Lung microvascular endothelial cell (primary cell): ENCODE measurements around the gene MACROD1. TPM values are rescaled to one million over a fixed set of nuclear protein-coding genes. Genes with fewer than 3 reads are reported as not detected.

Experiments
- DNase-seq, 2 donors: peaks; one replicate each; pipeline versions ENCODE4 v3.0.0 to v3.0.0-alpha.2; 2010; ENCODE audit warnings: low read depth in 2 of 2
- total RNA-seq: library from RNA; depleted of rRNA; stranded (reverse); fragments of >200 nt; gene quantifications from 2 replicates; pipeline ENCODE4 v1.2.1, GENCODE V29; 2014

The MACROD1 gene
- total RNA-seq, 1 donor from 2014 or later = 31.5 TPM

DNA sequence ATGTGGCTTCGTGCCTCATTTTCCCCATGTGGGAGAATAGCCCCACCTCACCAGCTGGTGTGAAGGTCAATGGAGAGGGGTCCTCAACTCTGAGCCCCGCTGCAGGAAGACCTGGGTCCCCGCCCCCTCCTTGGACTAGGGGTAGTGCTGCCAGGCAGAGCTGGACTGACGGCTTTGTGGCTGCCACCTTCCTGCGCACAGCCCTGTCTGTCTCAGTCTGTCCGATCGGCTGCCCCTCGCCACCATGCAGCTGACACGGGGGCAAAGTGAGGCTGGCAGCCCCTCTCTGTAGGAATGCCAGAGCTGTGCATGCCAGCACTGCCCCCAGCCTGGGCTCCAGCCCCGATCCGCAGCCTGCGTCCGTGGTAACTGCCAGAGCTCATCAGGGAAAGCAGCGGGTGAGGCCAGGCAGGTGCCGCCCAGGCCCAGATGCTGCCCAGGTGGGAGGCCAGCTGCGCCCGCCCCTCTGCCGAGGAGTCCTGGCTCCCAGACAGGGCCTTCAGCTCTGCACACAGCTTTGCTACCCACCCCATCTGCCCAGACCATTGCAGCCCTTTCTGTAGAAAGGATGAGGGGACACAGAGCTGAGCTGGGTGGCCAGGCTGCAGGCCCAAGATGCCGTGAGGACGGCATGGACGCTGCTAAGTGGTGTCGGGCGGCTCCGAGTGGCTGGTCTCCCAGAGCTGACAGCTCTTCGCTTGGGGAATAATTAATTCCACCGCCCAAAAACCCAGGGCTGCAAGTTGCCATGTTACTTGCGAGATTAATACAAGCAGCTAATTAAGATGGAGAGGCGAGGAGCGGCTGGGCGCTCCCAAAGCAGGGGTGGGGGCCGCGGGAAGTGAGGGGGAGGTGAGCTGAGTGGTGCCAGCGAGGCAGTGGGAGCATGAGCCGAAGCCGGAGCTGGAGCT is 149.7 kb downstream of the MACROD1 start:
- no peak for DNase-seq

DNA sequence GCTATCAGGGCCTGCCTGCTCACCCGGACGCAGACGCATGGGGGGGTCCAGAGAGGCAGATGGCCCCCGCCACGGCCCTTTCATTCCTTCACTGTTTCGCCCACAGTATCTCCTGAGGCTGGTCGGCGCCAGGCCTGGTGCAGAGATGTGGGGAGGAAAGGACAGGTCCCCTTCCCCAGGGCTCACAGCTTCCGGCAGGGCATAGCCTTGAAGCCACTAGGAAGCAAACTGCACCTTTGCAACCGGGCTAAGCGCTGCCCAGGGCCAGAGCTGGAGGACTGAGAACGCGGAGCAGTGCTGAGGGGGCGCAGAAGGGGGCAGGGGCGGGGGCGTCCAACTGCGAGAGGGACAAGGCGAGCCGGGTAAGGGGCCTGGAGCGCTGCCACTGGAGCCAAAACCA is 150.4 kb downstream of the MACROD1 start:
- DNase-seq = no peak

DNA sequence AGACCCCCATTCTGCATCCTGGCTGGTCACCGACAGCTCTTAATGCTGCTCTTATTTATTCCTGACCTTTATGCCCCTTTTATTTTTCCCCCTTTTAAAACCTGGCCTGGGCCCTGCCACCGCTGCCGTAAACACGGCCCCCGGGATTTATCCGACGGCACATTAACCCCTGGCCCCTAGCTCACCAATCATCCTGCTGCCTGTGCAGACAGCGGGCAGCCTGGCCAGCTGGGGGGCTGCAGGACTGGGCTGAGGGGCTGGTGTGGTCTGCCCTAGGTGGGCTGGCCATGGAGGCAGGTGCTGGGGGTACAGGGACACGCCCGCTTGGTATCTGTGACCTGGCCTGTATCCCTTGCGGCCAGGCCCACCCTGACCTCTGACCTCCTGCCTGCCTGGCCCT is 151.6 kb downstream of the MACROD1 start:
- DNase-seq = no peak

DNA sequence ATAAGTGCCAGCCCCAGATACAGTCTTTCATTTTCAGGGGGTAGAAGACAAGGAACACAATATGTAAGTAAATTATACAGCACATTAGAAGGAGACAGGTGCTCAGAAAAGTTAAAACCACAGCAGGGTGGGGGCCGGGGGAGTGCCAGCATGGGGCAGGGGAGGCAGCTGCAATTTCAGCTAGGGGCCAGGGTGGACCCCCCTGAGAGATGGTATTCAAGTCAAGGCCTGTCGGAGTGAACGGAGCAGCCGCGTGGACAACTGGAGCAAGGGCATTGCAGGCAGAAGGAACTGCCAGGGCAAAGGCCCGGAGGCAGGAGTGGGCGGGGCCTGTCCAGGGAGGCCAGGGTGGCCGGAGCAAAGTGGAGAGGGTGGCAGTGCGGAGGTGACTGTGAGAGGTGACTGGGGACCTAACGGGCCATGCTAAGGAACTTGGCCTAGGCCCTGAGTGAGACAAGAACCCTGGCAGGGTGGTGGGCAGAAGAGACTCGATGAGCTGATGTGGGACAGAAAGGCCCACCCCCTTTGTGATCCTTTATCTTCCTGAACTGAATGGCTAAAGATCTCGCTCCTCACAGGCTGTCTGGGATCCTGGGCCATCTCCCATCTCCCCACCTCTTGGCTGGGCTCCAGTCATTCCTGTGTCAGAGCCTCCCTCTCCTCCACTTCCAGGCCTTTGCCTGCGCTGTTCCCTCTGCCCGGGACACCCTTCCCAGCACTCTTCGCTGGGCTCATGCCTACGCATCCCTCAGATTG is 152.6 kb downstream of the MACROD1 start:
- DNase-seq = no peak

DNA sequence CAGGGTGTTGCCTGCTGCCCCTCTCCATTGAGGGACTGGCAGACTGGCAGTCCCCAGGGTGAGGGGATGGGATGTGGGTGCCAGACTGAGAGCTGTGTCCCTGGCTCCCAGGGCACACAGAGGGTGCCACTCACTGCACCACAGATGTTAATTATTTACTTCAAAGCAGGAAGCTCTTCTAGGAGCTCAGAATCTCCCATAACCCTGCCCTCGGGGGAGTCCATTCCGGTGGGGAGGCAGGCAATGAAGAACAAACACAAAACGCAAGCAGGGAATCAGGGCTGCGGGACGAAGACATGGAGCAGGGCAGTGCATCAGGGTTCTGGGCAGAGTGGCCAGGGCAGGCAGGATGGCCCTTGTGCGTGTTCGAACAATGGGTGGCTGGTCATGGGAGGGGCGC is 154.5 kb downstream of the MACROD1 start:
- DNase-seq = no peak

DNA sequence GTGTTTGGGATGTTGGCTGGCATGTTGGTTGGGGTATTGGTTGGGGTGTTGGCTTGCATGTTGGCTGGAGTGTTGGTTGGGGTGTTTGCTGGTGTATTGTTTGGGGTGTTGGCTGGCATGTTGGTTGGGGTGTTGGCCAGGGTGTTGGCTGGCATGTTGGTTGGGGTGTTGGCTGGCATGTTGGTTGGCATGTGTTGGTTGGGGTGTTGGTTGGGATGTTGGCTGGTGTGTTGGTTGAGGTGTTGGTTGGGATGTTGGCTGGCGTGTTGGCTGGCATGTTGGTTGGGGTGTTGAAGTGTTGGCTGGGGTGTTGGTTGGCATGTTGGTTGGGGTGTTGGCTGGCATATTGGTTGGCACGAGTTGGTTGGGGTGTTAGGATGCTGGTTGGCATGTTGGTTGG is 155.1 kb downstream of the MACROD1 start:
- no peak for DNase-seq

DNA sequence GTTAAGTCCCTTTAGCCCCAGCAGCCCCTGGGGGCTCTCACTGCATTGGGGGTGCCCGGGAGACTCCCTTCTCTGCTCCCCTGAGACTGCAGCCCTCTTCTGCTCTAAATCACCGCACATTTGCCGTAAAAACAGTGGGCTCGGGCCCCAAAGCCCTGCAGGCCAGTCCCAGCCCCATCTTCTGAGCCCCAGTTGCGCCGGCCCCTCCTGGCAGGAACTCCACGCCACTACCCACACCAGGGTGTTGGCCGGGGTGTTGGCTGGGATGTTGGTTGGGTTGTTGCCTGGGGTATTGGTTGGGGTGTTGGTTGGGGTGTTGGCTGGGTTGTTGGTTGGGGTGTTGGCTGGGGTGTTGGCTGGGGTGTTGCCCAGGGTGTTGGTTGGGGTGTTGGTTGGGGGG is 156.2 kb downstream of the MACROD1 start:
- DNase-seq = no peak

DNA sequence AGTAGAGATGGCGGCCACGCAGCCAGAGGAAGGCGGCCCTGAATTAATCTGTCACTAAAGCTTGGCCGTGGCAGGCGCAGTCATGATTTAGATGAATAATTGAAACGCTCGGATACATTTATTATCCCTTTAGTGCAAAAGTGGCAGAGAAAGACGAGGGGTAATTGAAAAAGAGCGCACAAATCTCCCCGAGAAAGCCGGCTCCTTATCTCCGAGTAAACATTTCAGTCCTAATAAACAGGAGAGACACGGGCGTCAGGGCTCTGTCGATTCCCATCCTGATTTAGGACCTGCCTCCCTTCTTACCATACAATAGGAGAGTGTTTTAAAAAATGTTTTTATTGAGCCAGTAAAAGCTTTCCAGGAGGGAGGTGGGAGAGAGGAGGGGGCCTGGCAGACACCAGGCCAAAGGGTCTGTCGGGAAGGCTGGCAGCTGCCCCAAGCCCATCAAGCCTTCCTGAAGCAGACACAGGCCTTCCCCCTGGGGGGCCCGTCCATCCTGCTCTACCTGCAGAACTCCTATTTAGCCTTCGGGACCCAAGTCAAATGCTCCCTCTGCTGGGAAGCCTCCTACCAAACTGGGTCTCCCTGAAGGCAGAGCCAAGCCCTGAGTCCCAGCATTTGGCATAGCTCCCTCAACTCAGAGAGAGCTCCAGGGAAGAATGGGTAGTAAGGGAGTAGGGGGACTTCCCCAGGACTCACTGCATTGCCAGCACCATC is 156.8 kb downstream of the MACROD1 start:
- no peak for DNase-seq

DNA sequence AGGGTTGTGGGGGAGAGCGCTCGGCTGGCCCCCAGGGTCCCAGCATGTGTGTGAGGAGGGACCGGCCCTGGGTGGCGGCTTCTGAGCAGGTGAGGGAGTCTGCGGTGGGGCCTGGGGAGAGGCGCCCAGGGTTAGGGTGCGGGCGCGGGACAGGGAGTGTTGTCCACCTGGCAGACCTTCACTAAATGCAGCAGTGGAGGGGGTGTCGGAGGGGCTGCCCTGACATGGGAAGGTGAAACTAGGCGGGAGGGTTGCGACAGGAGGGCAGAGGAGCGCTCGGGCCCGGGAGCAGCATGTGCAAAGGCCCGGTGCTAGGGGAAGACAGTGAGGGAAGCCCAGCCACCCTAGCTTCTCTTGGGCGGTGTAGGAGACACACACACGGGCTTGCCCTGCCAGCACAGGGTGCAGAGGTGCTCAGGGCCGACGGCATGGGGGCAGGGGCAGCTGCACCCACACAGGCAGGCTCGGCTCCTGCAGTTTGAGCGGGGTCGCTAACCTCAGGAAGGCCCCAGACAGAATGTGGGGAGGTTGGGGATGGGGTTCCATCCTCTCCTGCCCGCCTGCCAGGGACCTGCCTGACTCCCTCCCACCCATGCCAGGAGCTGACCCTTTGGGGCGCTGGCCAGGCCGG is 157.5 kb downstream of the MACROD1 start:
- DNase-seq = no peak

DNA sequence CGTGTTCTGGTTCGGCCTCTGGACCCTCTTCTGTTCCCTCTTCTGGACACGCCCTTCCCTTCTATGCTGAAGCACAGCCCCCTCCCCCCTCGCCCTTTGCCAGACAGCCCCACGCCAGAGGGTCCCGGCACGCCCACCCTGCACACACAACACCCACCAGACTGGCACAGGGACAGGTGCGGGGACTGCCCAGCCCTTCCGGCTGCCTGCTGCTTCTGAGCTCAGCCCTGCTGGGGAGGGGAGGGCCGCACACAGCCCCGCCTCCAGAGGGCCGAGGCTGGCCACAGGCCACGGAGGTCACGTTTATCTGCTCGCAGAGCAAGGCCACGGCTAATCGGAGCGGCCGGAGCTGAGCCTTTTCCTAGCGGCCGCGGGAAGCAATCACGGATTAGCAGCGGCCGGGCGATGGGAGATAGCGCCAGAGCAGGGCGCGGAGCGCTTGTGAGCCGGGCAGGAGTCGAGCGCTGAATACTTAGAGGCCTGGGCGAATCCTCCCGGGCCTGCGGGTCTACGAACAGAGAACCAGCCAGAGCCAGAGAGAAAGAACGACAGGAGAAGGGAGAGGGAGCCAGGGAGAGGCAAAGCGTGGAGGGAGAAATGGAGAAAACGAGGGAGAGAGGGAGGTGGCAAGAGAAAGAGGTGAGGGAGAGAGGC is 158.2 kb downstream of the MACROD1 start:
- peak; percentile 35 to 70 for DNase-seq

DNA sequence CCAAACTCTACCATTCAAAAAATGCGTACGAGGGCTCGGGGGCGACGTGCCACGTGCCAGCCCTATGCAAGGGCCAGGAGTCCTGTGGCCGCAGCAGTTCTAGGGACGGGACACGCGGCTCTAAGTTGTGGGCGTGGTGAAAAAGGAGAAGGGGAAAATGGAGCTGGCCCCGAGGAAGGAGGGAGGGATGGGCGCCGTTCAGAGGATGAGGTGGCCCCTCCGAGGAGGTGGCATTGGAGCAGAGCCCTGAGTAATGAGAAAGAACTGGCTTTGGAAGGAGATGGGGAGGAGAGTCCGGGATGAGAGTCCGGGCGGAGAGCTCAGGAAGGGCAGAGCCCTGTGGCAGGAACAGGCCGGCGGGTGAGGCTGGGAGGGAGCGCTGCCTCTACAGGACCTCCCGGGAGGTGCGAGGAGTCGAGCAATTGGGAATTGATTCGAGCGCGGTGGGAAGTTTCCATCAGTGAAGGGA is 158.7 kb downstream of the MACROD1 start:
- DNase-seq = no peak

DNA sequence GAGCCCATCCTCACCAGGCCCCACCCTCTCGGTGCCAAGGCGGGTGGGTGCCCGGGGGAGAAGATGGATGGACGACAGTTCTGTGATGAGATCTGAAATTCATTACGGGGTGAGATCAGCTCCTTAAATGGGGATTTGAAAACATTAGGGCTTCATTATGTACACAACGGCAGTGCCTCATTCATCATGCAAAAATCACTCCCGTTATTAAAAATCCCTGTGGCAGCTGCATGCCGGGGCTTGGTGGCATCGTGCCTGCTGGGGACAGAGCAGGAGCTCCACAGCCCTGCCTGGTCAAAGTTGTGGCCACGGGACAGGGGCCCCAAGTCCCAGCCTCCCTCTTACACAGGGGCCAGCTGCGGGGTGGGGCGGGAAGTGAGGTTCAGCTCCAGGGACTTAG is 159.5 kb downstream of the MACROD1 start:
- no peak for DNase-seq

DNA sequence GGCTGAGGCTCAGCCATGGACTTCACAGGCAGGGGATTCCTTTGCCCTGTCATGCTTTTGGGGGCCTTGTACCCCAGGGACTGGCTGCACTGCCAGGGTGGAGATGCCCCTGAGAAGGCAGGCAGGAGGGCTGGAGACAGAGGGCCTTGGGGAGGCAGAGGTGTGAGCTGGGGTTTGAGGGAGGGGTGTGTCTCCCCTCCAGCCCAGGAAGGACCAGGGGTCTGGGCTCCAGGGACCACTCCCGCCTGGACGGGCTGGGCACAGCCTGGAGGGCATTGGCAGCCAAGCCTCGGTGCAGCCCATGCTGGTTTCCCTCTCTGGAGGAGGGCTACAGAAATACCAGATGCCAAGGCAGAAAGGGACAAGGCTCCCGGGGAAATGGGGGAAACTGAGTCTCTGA is 160.2 kb downstream of the MACROD1 start:
- no peak for DNase-seq

DNA sequence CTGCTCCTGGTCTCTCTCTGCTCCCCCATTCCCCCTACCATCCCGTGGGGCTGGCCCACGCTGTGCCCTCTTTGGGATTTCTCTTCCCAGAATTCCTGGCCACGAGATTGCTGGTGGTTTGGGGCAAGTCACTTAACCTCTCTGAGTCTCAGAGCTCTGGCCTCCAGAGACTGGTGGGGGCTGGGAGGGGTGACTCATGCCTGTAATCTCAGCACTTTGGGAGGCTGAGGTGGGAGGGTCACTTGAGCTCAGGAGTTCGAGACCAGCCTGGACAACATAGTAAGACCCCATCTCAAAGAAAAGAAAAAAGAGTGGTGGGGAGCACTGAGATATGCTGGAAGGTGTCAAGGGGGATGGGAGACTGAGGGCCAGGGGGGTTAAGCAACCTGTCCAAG is 161.3 kb downstream of the MACROD1 start:
- DNase-seq = no peak

DNA sequence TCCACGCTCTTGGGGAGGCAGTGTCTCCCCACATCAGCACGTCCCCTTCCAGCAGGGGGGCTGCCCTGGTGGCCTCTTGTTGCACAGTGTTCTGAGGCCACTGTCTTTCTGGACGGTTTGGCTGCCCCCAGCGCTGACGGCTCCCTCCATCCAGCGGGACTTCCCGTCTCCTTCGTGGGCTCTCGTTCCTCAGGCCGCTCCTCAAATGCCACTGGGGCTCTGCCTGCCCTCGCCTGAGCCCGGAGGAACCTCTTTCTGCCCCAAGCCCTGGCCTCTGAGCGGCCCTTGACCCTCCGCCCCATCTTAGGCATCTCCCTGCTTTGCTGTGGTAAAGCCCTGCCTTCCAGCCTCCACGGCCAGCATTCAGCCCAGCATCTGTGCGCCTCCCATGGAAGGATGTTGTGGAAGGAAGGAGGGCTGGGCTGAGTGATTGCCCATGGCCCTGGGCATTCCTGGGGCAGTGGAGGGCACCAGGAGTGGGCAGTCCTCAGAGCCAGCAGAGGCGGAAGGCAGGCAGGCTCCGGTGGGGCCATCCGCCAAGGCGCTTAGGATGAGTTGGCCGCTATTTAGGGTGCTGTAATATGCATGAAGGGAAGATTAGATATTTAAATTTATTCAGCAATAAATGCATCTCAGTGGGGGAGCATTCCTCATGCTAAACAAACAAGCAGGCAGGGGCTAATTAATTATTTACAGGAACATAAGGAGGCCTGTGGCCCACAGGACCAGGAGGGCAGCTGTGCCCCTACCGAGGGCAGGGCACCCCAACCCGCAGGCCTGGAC is 161.9 kb downstream of the MACROD1 start:
- DNase-seq = no peak

DNA sequence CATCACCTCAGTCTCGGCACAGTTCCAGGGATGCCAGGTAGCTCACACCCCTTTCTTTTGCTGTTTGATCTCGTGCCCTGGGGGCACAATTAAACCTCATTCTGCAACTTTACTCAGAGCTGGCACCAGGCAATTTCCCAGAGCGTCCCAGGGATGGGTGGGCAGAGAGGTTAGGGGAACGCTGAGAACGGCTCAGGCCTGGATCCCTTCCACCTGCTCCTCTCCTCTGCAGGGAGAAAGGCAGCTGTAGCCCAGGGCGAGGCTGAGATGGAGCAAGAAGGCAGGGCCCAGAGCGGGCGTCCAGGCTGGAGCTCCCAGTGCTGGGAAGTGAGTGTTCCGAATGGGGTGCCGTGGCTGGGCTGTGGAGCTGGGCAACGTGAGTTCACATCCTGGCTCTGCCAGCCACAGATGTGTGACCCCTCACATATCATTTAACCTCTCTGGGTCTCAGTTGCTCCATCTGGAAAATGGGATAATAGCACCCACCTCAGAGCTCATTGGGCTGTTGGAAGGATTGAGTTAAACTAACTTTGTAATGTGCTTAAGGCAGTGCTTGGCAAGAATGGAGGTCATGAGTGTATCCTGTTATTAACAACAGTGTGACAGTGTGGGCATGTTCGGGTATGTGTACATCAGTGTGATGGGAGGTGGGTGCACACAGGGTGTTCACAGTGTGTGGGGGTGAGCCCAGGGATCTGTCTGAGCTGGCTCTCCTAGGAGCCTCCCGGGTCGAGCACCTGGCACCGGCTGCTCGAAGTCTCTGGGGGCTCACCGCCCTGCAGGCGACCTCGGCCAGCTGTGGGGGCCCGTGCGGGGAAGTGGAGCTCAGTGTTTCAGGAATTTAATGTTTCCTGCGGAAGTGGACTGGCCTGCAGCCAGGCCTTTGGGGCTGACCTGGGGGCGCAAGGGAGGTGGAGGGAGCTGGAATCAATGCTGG is 164.2 kb downstream of the MACROD1 start:
- peak; percentile 62 to 68 for DNase-seq

DNA sequence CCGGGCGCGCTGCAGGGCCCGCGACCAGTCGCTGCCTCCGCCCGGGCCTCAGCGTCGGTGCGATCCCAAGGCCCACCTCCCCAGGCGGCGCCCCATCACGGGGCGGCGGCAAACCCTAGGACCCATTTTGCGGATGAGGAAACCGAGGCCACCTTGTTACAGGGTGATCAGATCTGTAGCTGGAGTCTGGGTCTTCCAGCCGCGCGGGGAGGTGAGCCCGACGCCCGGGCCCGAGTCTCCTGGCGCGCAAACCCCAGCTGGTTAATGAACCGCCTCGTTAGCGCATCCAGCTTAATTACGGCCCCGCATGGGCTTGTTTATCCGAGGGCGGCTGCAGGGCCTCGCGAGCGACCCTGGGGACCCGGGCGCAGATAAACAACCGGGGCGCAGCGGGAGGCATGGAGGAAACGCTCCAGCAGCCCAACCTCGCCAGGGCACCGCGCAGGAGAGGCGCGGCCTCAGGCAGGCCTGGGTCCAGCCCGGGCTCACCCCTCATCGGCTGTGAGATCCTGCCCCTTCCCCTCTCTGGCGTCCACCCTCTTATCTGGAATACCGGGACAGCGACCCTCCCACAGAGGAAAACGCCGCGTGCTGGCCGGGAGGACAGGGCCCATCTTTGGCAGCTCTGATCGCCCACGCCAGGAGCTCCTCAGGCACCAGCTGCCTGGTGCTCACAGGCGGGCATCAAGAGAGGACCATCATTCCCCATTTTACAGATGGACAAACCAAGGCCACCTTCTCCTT is 165.0 kb downstream of the MACROD1 start:
- DNase-seq = no peak

DNA sequence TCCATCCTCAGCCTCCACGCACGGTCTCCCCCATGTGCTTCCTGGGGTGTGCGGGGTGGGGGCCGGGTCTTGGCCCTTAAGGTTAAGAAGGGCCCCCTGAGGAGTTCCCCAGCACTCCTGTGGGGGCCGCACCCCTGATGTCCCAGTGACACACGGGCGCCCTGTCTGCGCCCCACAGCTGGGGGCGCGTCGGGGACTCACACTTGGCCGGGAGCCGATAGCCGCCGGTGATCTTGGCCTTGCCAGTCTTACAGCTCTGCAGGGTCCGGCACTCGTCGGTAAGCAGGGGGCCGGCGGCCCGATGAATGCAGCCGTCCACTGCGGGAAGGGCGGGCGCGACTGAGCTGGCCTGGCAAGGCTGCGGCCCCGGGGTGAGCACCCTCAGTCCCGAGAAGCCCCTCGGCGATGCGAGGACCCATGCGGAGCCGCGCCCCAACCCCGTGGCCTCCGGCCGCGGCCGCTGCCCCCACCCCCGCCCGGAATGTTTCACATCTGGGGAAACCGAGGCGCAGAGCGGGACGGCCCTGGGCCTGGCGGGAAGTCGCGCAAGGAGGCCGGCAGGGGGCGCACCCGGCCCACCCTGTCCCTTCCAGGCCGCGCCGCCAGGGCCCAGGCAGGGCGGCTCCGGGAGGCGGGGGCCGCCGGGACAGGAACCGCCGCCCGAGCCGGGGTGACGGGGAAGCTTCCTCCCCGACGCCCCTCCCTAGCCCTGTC is 165.7 kb downstream of the MACROD1 start:
- DNase-seq = peak; percentile 72 to 85
